Activated T-cell treated with anti-CD3 and anti-CD28 coated beads for 48 hours (primary cell): ENCODE data around the gene MICALL1.
"Not testable (repeated sequence)": the region's sequence is repeated elsewhere in the genome, so short reads cannot be mapped to it uniquely, and the experiment has no call there.

ENCODE experiments used
- DNase-seq: peaks from one replicate; pipeline ENCODE4 v3.0.0-alpha.2; 2020; ENCODE audit warnings: low read depth

The MICALL1 gene

DNA sequence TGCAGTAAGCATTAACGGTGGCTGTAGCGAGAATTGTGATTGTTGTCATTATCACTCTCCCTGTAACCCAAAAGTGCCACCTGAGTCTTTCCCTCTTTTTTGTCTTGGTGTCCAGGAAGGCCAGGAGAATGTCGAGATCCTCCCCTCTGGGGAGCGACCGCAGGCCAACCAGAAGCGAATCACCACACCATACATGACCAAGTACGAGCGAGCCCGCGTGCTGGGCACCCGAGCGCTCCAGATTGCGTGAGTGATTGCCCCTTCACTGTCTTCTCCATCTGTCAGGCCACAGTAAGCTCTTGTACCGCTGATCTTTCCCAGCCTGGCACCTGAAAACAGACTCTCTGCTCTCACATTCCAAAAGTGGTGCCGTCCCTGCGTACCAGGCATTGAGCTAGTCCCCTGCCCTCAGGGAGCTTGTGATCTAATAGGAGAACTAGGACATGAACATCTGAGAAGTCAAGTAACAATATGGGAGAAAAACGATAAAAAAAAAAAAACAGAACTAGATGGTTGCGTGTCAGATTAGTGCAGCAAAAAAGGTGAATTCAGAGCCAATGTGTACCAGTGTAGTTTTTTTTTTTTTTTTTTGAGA lies 53.2 kb downstream of the MICALL1 start:
- no peak for DNase-seq

DNA sequence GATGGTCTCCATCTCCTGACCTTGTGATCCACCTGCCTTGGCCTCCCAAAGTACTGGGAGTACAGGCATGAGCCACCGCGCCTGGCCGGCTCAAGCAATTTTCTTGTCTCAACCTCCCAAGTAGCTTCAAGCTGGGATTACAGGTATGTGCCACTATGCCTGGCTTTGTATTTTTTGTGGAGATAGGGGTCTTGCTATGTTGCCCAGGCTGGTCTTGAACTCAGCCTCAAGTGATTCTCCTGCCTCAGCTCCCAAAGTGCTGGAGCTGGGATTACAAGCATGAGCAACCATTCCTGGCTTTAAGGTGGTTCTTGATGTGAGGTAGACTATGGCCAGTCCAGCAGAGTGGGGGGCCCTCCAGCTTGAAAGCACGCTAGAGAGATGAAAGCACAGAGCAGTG lies 55.0 kb downstream of the MICALL1 start:
- DNase-seq: no peak

DNA sequence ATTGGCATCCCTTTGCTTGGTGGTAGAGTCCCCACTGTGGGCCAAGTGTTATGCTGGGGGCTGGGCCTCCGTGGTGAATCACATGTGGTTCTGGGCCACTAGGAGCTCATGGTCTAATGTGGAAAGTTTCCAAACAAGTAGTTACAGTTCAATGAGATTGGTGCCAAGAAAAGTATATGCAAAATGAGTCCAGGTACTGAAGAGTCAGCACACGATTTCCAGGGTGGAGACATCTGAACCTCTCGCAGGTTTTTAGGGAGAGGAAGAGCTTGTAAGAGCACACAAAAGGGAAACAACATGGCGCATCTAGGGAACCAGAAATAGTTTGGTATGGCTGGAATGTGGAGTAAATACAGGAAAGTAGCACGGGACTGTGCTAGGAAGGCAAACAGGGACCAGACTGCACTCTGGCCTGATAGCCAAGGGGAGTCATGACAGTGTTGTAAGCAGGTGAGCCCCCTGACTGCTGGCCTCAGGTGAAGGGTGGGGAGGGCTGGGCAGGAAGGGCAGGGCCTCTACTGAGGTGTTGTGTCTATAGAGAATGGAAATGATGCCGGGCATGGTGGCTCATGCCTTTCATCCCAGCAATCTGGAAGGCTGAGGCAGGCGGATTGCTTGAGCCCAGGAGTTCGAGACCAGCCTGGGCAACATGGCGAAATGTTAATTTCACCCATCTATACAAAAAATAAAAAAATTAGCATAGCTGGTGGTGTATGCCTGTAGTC lies 60.0 kb downstream of the MICALL1 start:
- DNase-seq: no peak

DNA sequence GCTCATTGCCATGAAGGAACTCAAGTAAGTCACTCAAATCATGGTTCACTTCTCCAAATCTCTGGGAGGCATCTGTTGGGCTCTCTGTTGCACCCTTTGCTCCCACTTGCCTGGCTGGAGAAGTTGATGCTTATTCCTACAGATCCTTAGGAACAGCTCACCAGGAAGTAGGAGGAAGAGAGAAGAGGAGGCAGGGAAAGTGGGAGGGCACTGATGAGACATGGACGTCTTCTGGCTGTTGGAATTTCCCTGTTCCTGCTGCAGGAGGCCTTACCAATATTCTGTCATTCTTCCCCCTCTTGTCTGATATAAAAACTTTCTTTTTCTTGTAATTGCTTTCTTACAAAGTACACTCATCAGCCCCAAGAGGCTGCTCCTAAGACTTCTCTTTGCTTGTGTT lies 61.0 kb downstream of the MICALL1 start:
- no peak for DNase-seq

DNA sequence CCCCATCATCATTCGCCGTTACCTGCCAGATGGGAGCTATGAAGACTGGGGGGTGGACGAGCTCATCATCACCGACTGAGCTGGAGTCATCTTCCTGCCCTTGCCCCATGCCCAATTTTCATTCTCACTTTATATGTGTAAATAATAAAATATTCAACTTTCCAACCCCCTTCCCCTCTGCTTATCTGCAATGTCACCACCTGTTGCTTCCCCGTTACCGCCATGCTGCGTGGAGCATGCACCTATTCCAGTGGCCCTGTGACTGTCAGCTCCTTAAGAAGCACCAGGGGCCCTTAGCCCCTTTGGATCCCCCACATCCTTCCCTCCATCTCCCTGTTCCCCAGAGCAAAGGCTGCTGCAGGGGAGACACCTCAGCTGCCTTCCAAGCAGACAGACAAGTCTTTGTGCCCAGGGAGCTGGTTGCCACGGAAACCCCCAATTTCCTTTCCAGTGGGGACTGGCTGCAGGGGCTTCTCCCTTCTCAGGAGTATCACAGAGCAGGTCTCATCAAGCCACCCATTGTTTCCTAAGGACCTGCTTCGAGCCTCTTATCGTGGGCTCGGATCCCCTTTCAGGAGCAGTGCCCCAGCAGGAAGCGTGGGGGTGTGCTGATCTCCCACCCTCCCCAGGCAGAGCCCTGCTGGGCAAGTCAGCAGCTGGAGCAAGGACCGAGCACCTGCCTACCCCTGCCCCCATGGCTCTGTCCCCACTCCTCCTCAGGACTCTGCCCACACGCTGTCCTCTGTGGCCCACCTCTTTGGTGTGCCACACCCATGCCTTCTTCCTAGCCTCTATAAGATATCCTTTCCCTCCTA lies 61.7 kb downstream of the MICALL1 start:
- no peak for DNase-seq

DNA sequence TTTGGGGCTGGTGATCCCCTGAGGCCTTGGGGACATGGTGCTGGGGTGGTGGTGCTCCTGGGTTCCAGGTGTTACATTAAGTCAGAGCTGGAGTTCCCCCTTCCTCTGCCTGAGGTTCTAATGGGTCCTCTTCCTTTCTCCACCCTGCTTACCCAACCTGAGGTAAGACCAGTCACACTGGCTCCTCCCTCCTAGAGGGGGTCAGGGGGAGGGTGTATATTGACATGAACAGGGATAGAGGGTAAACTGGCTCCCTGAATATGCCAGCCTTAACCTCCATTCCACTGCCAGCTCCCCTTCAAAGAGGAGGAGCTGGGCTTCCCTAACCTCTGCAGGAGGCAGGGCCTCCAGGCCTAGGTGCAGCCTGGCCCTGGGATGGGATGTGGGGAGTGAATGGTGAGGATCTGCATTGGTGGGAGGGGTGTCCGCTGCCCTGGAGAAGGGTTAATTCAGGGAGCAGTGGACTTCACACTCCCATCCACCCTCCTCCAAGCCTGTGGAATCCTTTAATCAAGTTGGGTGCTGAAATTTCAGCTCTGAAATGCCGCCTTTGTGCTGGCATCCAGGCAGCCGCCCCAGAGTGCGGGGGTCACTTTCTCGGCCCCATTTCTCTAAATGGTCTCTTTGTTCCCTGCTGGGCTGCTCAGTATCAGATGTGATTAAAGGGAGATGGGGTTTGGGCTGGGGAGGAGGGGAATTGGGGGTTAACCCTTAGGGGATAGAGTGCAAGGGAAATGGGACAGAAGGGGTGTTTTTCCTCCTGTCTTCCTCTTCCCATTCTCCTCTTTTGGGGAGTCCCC lies 62.6 kb downstream of the MICALL1 start:
- DNase-seq: no peak

DNA sequence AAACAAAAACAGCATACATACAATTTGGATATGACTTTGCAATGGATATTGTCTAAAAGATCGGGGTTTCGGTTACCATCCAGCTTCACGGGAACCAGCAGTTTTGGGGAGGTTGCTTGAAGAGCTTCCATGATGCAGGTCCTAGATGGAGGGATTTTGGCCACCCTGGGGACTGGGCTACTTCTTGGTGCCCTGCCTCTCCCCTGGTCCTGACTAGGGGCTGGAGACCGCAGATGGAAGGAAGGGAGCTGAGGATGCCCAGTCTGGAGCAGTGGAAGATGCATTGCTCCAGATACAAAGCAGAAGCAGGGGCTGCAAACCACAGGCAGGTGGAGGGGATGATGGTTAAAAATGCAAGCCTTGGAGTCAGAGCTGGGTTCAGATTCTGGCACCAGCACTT lies 64.8 kb downstream of the MICALL1 start:
- DNase-seq: no peak

DNA sequence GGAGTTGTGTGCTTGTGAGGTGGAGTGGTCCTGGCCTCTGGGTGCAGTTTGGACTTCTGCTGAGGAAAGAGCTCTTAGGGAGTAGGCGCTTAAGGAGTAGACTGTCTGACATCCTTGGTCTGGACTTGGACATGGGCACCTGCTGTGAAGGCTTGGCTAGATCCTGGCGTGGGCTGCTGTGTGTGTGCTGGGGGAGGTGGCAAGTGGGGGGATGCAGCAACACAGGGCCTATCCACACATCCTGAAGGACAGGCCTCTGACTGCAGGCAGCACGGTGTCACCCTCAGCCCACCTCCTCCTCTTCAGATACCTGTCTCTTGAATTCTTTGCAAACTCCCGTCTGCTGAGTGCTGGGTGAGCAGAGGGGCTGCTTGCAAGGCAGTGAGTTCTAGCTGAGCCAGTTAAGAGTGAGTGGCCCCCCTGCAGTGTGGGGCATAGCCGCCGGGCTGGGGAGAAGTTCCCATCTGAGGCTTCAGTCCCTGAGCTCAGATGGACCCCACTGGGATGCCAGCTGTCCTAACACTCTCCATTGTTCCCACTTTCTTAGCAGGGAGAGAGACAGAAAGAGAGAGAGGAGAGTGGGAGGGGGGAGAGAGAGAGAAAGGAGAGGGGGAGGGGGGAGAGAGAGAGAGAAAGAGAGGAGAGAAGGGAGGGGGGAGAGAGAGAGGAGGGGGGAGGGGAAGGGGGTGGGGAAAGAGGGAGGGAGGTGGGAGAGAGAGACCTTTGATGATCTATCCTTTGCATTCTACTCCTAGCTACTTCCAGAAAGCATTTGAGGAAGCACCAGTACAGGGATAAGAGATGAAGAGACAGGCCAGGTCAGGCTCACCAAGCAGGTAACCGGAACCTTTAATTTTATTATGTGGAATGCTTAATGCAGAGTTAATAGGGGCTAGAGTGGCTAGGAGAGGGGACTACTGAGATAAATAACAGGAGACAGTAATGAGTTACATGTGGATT lies 65.7 kb downstream of the MICALL1 start:
- DNase-seq: no peak

DNA sequence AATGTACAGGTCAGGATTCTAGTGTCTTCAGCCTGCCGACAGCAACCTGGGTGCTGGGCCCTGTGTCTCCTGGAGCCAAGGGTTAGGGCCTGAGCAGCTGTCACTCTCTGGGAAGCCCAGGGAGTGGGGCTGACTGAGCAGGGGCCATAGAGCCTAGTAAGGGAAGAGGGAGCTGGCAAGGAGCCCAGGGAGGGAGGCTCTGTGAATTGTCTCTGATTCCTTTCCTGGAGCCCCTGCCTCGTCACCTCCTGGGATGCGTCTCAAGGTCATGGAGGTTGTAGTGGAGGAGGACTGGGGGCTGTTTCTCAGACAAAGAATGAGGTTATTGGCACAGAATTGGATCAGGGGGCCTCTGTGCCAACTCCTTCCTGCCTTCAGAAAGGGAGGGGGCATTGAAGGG lies 66.4 kb downstream of the MICALL1 start:
- DNase-seq: no peak

DNA sequence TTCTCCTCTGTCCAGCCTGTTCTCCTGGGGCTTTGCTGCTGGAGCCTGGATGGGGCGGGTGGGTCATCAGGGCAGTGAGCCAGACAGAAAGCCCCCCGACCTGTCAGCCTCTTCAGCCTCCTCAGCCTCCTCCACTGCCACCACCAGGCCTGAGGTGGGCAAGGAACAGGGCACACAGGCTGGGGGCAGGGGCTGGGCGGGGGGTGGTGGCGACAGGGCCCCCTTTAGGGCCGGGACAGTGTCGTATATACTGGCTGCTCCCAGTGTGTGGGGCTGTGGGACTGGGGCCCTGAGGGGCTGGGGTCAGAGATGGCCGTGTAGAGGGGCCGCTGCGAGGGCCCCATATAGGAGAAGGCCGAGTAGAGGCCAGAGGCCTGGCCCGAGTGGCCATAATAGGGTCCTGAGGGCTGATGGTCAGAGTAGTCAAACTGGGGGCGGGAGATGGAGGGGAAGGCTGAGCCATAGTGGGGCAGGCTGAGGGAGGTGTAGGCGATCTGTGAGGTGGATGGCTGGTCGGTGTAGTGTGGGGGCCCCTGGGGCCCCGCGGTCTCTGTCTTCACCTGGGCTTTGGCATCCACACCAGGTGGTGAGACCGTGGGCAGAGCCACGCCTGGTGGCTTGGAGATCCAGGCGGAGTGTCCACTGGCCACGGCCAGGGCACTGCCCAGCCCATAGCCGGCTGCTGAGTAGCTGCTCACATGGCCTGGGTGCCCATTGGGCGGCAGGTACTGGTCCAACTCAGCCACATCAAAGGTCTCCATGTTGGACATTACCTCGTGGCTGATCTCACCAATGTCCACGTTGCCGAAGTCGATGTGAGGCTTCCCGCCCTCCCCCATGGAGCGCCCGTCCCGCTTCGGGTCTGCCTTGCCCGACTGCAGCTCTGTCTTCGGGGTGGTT lies 67.4 kb downstream of the MICALL1 start:
- no peak for DNase-seq

DNA sequence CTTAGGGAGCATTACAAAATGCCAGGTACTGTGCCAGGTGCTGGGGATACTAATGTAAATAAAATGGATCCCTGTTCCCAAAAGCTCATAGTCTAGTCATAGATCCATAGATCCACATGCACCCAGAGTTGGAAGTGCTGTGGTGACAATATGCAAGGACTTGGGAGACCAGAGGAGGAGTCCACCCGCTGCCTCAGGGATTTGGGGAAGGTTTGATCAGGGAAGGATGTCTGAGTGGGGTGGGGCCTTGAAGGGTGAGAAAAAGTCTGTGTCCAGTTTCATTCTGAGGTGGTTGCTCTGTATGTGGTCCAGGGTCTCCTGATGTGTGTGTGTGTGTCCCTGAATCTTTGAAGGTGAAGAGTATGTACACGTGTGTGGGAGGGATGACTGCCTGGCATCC lies 69.1 kb downstream of the MICALL1 start:
- DNase-seq: no peak

DNA sequence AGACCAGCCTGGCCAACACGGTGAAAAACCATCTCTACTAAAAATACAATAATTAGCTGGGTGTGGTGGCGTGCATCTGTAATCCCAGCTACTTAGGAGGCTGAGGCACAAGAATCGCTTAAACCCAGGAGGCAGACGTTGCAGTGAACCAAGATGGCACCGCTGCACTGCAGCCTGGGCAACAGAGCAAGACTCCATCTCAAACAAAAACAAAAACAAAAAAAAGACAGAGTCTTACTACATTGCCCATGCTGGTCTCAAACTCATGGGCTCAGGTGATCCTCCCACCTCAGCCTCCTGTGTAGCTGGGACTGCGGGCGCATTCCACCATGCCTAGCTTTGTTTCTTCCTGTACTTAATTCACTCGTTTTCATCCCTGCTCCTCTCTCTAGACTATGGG lies 69.9 kb downstream of the MICALL1 start:
- not testable (repeated sequence) for DNase-seq

DNA sequence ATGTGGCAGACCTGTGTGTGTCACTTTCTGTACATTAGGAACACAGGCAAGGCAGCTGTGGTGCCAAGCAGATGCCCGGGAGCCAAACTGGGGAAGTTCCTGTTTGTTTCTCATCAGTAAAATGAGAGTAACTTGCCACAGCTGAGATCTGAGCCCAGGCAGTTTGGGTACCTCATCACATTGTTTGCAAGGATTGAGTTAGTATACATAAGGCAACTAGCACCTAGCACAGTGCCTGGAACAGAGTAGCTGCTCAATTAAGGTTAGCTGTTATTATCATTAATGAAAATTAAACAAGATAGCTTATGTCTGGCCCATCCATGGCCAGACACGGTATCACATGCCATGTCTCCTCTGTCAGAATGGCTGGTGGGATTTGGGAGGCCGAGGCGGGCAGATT lies 70.5 kb downstream of the MICALL1 start:
- DNase-seq: no peak

DNA sequence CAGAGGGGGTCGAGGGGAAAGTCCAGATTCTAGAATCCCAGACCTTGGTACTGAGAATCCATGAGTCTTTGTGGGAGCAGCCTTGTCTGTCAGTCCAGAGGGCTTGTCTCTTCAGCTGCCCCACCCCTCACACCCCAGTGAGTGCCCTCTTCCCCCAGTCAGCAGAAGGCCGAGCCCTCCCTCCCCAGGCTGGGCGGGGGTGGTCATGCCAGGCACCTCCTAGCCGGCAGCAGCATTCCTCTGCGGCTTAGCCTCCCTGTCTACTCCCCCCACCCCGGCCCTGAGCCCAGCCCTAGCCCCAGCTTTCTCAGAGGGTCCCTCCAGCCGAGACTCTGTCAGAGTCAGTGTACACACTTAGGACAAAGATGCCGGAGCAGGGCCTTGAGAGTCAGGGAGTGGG lies 73.7 kb downstream of the MICALL1 start:
- no peak for DNase-seq

DNA sequence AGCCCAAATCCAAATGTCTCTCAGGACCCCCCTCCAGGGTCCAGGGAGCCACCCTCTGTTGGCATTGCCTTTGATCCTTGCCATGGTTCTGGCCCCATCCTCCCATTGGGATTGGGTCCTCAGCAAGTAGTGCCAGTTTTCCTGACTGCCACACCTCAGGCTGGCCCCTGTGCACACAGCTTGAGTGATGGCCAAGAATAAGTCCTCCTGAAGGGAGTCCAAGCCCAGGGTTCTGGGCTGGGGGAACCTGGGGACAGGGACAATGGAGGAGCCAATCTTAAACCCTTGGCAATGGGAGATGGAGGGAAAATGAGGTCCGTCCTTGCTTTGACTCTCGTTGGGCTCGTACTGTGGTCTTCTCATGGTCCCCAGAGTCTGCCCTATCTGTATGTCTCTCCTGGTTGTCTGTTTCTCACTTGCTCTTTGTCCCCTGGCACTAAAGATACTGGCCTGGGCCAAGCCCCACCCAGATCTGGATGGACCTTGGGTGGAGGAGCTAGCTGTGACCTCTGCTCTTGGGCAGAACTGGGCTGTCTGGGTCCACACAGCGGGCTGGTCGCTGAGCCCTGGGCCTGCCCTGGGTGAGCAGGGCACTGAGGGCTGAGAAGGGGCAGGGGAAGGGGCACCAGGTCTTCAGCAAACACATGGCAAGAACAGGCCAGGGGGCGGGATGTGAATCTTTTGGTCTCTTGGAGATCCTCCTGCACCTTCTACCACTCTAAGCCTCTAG lies 75.3 kb downstream of the MICALL1 start:
- DNase-seq: no peak

DNA sequence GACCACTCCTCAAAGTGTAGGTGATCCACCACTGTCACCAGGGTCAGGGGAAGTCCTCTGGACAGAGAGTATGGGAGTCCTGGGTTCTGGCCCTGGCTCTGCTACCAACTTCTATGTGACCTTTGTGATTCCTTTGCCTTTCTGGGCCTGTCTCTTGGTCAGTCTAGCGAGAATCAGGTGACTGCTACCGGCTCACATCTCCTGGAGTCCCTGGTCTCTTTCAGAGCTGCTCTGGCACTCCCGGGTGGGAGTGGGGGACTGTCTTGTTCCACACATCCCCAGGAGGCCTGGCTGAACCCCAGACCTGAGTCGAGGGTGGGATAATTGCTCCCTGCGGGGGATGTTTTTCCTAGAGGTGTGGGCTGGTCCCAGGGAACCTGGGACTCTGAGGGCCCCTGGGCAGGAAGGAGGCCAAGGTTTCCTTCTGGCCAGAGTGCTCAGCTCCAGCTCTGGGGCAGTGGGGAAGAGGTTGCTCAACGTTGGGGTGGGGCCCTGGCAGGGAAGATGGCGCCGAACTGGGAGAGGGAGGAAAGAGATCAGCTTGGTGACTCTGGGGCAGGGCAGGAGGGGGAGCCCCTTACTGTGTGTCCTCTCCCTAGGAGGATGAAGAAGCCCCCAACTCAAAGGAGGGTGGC lies 76.2 kb downstream of the MICALL1 start:
- DNase-seq: no peak

DNA sequence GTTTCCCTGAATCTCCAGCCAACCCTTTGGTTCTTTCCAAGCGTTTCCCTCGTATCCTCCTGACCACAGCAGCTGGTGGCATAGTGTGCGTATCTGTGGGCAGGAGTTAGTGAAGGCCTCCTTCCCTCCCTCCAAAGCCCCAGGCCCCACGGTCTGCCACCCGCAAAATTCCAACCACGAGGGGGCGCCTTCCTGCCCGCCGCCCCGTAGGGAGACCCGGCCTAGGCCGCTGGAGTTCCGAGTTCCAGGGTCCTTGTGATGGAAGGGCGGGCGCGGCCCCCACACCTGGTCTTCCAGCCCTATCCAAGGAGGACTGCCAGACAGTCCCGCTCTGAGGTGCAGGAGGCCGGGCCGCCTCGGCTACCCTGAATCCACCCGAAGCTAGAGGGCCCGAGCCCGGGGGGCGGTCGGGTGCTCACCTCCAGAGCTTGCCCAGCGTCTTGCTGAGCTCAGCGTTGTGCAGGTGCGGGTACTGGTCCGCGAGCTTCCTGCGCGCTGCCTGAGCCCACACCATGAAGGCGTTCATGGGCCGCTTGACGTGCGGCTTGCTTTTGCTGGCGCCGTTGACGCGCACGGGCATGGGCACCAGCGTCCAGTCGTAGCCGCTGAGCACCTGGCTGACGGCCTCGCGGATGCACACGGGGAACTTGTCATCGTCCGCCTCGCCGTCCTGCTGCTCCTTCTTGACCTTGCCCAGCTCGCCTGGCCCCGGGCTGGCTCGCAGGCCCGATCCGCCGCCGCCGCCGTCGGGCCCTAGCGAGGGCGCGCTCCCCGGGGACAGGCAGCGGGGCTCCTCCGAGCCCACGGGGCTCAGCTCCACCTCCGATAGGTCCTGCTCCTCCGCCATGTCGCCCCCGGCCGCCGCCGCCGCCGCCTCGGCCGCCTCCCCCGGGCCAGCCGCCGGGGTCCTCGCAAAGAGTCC lies 77.1 kb downstream of the MICALL1 start:
- DNase-seq: no peak
